K562 (cell line): ENCODE data around the gene HEMGN. TPM values are rescaled to one million over a fixed set of nuclear protein-coding genes. Genes with fewer than 3 reads are reported as not detected.

Source experiments
- BCL6 ChIP-seq: fragments of 250-450 bp; sonication (Bioruptor Pico); IDR thresholded peaks from 2 replicates; pipeline ENCODE4 v1.4.0; 2020
- CBX3 ChIP-seq, 2 experiments: IDR thresholded peaks; 1 replicate in 1 of 2; 2 replicates in 1 of 2; pipeline ENCODE4 v1.6.1; 2012; ENCODE audit warnings: inconsistent platforms in 2 of 2, low read length in 2 of 2, borderline replicate concordance in 1 of 2, control low read depth in 1 of 2
- CEBPG ChIP-seq, 3 experiments: fragments of 200-800 bp in 1 of 3; sonication (Bioruptor generic) in 1 of 3; sonication (generic) in 1 of 3; formaldehyde crosslinking in 1 of 3; IDR thresholded peaks in 2 of 3; conservative IDR thresholded peaks in 1 of 3; 2 replicates each; pipeline versions ENCODE4 v1.6.1 to v1.8.0; 2016 to 2022; ENCODE audit warnings: missing compliant biosample characterization in 2 of 3, missing genetic modification characterization in 2 of 3, mild to moderate bottlenecking in 1 of 3, missing genetic modification reagents in 1 of 3
- DDX20 ChIP-seq: fragments of 450-650 bp; IDR thresholded peaks from 2 replicates; pipeline ENCODE4 v1.6.1; 2016; ENCODE audit warnings: missing genetic modification characterization, low read depth, mild to moderate bottlenecking, missing compliant biosample characterization, moderate library complexity
- DIDO1 ChIP-seq: fragments of 450-650 bp; IDR thresholded peaks from 2 replicates; pipeline ENCODE4 v1.6.1; 2016; ENCODE audit warnings: low read depth, missing biosample characterization, missing genetic modification characterization
- EP400 ChIP-seq: fragments of 450-650 bp; IDR thresholded peaks from 2 replicates; pipeline ENCODE4 v1.6.1; 2017; ENCODE audit warnings: antibody characterized with exemption, mild to moderate bottlenecking, moderate library complexity
- ESRRA ChIP-seq: fragments of 450-650 bp; IDR thresholded peaks from 2 replicates; pipeline ENCODE4 v1.6.1; 2014; ENCODE audit warnings: low read depth, mild to moderate bottlenecking, moderate library complexity, borderline replicate concordance
- FOSL1 ChIP-seq: fragments of 200-800 bp; sonication (Bioruptor generic); conservative IDR thresholded peaks from 2 replicates; pipeline ENCODE4 v1.6.1; 2016; ENCODE audit warnings: missing genetic modification characterization, missing compliant biosample characterization
- GTF2F1 ChIP-seq: IDR thresholded peaks from 2 replicates; pipeline ENCODE4 v1.6.1; 2011; ENCODE audit warnings: low read depth, low read length, improper control_type of control experiment
- HNRNPLL ChIP-seq: fragments of 200-400 bp; formaldehyde crosslinking; IDR thresholded peaks from 2 replicates; pipeline ENCODE4 v1.6.1; 2017; ENCODE audit warnings: low read length, low read depth, mild to moderate bottlenecking; ENCODE audit not compliant: poor library complexity, severe bottlenecking
- KAT7 ChIP-seq: sonication (generic); formaldehyde crosslinking; IDR thresholded peaks from 2 replicates; pipeline ENCODE4 v1.8.0; 2022; ENCODE audit warnings: missing genetic modification reagents, mild to moderate bottlenecking, borderline replicate concordance
- KDM2B ChIP-seq: fragments of 250-450 bp; sonication (Bioruptor Pico); IDR thresholded peaks from 2 replicates; pipeline ENCODE4 v1.8.0; 2021; ENCODE audit warnings: mild to moderate bottlenecking, moderate library complexity
- MCM2 ChIP-seq: fragments of 450-650 bp; IDR thresholded peaks from 2 replicates; pipeline ENCODE4 v1.6.1; 2017; ENCODE audit warnings: low read depth, mild to moderate bottlenecking
- NFYB ChIP-seq: IDR thresholded peaks from 2 replicates; pipeline ENCODE4 v1.6.1; 2011; ENCODE audit warnings: mild to moderate bottlenecking, moderate library complexity; ENCODE audit not compliant: insufficient read length; ENCODE audit errors: extremely low read depth
- PHF20 ChIP-seq: fragments of 450-650 bp; IDR thresholded peaks from 2 replicates; pipeline ENCODE4 v1.6.1; 2018; ENCODE audit not compliant: partially characterized antibody
- POLR3A ChIP-seq: IDR thresholded peaks from 2 replicates; pipeline ENCODE4 v1.6.1; 2011; ENCODE audit warnings: borderline replicate concordance, mild to moderate bottlenecking, moderate library complexity; ENCODE audit not compliant: insufficient read length, insufficient read depth; ENCODE audit errors: extremely low read depth
- PTTG1 ChIP-seq: fragments of 450-650 bp; IDR thresholded peaks from 2 replicates; pipeline ENCODE4 v1.6.1; 2016; ENCODE audit warnings: low read depth, mild to moderate bottlenecking, missing genetic modification characterization, missing compliant biosample characterization
- RBM22 ChIP-seq: fragments of 200-400 bp; formaldehyde crosslinking; IDR thresholded peaks from 2 replicates; pipeline ENCODE4 v1.6.1; 2018; ENCODE audit warnings: low read length, low read depth; ENCODE audit not compliant: poor library complexity, severe bottlenecking
- SREBF1 ChIP-seq: fragments of 150-350 bp; IDR thresholded peaks from 2 replicates; pipeline ENCODE4 v1.6.1; 2014; ENCODE audit warnings: antibody characterized with exemption, low read depth, low read length, borderline replicate concordance
- ZBTB17 ChIP-seq: fragments of 450-650 bp; formaldehyde crosslinking; IDR thresholded peaks from 2 replicates; pipeline ENCODE4 v1.4.0; 2020; ENCODE audit warnings: mild to moderate bottlenecking
- ZNF431 ChIP-seq: sonication (generic); formaldehyde crosslinking; IDR thresholded peaks from 2 replicates; pipeline ENCODE4 v1.8.0; 2022; ENCODE audit warnings: mild to moderate bottlenecking, missing genetic modification reagents
- polyA plus RNA-seq, 8 experiments: library from polyadenylated mRNA; depleted of rRNA in 4 of 8; stranded (reverse) in 5 of 8; unstranded in 3 of 8; fragments of >200 nt; fragmentation: Nextera tagmentation in 2 of 8; fragmentation: Illumina TruSeq in 1 of 8; extraction: Ambion mirVana in 2 of 8; extraction: Trizol in 1 of 8; gene quantifications; 2 replicates each; pipeline versions ENCODE4 v1.2.1 to v1.2.3, GENCODE V29; 2011 to 2014; ENCODE audit warnings: inconsistent platforms in 1 of 8, missing spikeins in 1 of 8
- total RNA-seq, 7 experiments: library from RNA; depleted of rRNA in 6 of 7; stranded (reverse); fragments of >200 nt in 6 of 7; fragmentation: Illumina TruSeq in 2 of 7; extraction: Trizol in 2 of 7; gene quantifications; 2 replicates each; pipeline versions ENCODE4 v1.2.1 to v1.2.3, GENCODE V29; 2011 to 2021; ENCODE audit warnings: low replicate concordance in 1 of 7
- TF ChIP-seq, protein P1 (sequence below): fragments of 250-450 bp; sonication (Bioruptor Pico); IDR thresholded peaks from 2 replicates; pipeline ENCODE4 v1.8.0; 2021; ENCODE audit warnings: moderate library complexity, mild to moderate bottlenecking, inconsistent platforms
- TF ChIP-seq, protein P2 (sequence below): fragments of 450-650 bp; formaldehyde crosslinking; IDR thresholded peaks from 2 replicates; pipeline ENCODE4 v1.4.0; 2022; ENCODE audit warnings: mild to moderate bottlenecking, moderate library complexity
- TF ChIP-seq, protein P3 (sequence below): fragments of 250-450 bp; sonication (Bioruptor Pico); IDR thresholded peaks from 2 replicates; pipeline ENCODE4 v1.5.0; 2020; ENCODE audit warnings: mild to moderate bottlenecking, borderline replicate concordance

The HEMGN gene
- total and polyA plus RNA-seq, 9 of the 15 experiments (the other 6 are each of a cell fraction or from before 2014, with no cell fraction given): 56.3 to 258 (median 137) TPM

DNA sequence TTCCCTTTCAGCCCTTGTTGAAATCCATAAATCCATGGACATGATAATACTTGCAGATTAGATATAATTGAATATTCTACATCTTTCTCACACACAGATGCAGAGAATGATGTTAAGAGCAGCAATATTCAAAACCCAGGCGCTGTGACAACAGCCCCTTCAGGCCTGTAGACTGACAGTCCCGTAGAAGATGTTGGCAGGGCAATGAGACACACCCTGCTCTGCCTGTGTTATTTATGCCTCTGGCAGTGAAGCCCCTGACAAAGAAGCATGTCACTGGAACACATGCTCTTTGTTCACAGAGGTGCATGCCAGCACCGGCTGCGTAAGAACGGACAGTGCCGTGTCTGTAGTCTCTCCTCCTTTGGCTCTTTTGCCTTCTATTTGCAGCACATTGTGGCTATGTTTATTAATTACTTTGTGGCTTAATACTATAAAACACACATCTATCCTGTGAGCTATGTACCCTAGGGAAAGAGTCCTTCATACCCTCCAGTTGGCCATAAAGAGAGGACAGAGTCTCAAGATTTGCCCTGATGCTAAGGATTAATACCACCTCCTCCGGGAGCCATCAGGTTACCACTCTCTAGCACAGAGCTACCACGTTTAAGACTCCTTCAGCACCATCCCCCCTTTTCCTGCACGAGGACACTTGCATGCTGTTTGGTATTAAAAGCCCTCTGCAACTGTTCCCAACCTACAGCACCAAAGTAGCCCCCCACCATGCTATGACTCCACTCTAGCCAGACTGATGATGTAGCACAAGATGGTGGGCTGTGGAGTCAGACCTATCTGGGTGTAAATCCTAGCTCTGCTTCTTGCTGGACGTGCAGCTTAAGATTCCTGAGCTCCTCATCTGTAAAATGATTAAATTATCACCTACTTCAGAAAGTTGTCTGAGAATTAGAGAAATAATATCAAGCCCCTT lies 43.2 kb upstream of the HEMGN start (continued):
- no peak for TF ChIP-seq MCM2
- no peak; the same call in 1 of the 2 replicates for TF ChIP-seq ZBTB17
- peak; percentile 36 for TF ChIP-seq EP400
- TF ChIP-seq PHF20: no peak
- no peak for TF ChIP-seq NFYB
- peak; percentile 14; the same call in 1 of the 2 replicates for TF ChIP-seq PTTG1 (tag)
- no peak for TF ChIP-seq CEBPG (CRISPR knock-in tag; IDR thresholded peaks at IDR 0.05)
- TF ChIP-seq CEBPG (tag; conservative IDR thresholded peaks at IDR 0.05 in 1 of 2, IDR thresholded peaks at IDR 0.05 in 1 of 2): no peak
- no peak for TF ChIP-seq KAT7 (CRISPR knock-in tag)
- no peak for TF ChIP-seq HNRNPLL
- TF ChIP-seq CBX3 (IDR thresholded peaks at IDR 0.05; ENCODE audit: borderline replicate concordance in 1 of 2, low read length in 2 of 2): no peak
- no peak for TF ChIP-seq FOSL1 (tag)
- no peak for TF ChIP-seq GTF2F1
- TF ChIP-seq KDM2B (CRISPR knock-in tag): no peak
- no peak for TF ChIP-seq RBM22
- TF ChIP-seq ESRRA: no peak
- TF ChIP-seq SREBF1: no peak
- TF ChIP-seq, protein P1, sequence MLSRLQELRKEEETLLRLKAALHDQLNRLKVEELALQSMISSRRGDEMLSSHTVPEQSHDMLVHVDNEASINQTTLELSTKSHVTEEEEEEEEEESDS (CRISPR knock-in tag): no peak
- no peak for TF ChIP-seq ZNF431 (CRISPR knock-in tag)
- TF ChIP-seq, protein P2, sequence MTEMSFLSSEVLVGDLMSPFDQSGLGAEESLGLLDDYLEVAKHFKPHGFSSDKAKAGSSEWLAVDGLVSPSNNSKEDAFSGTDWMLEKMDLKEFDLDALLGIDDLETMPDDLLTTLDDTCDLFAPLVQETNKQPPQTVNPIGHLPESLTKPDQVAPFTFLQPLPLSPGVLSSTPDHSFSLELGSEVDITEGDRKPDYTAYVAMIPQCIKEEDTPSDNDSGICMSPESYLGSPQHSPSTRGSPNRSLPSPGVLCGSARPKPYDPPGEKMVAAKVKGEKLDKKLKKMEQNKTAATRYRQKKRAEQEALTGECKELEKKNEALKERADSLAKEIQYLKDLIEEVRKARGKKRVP (CRISPR knock-in tag): no peak; the same call in 1 of the 2 replicates
- no peak for TF ChIP-seq DDX20 (tag)
- TF ChIP-seq, protein P3, sequence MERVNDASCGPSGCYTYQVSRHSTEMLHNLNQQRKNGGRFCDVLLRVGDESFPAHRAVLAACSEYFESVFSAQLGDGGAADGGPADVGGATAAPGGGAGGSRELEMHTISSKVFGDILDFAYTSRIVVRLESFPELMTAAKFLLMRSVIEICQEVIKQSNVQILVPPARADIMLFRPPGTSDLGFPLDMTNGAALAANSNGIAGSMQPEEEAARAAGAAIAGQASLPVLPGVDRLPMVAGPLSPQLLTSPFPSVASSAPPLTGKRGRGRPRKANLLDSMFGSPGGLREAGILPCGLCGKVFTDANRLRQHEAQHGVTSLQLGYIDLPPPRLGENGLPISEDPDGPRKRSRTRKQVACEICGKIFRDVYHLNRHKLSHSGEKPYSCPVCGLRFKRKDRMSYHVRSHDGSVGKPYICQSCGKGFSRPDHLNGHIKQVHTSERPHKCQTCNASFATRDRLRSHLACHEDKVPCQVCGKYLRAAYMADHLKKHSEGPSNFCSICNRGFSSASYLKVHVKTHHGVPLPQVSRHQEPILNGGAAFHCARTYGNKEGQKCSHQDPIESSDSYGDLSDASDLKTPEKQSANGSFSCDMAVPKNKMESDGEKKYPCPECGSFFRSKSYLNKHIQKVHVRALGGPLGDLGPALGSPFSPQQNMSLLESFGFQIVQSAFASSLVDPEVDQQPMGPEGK (CRISPR knock-in tag): no peak
- peak; percentile 55; the same call in 1 of the 2 replicates for TF ChIP-seq BCL6 (CRISPR knock-in tag)
- no peak for TF ChIP-seq DIDO1
- no peak for TF ChIP-seq POLR3A
